Hepatocyte (in vitro differentiated cells): ENCODE measurements around the gene CHKB. TPM values are rescaled to one million over a fixed set of nuclear protein-coding genes. Genes with fewer than 3 reads are reported as not detected.

ENCODE experiments used
- DNase-seq: peaks from one replicate; pipeline ENCODE4 v3.0.0-alpha.2; 2016; ENCODE audit warnings: low spot score
- H2AFZ ChIP-seq: fragments of 200-600 bp; sonication (generic); 2 replicates; pipeline ENCODE4 v1.6.0; 2016; ENCODE audit warnings: antibody characterized with exemption, mild to moderate bottlenecking
- H3K27ac ChIP-seq: fragments of 200-600 bp; sonication (generic); 2 replicates; pipeline ENCODE4 v1.5.1; 2016; ENCODE audit warnings: mild to moderate bottlenecking
- H3K27me3 ChIP-seq: fragments of 200-600 bp; sonication (generic); 2 replicates; pipeline ENCODE4 v1.6.1; 2016
- H3K36me3 ChIP-seq: fragments of 200-600 bp; sonication (generic); replicated peaks from 2 replicates; pipeline ENCODE4 v1.5.1; 2016; ENCODE audit warnings: low read depth; ENCODE audit not compliant: insufficient read depth
- H3K4me1 ChIP-seq: fragments of 200-600 bp; sonication (generic); 2 replicates; pipeline ENCODE4 v1.5.1; 2016; ENCODE audit warnings: mild to moderate bottlenecking, moderate library complexity; ENCODE audit not compliant: insufficient read depth
- H3K4me2 ChIP-seq: fragments of 200-600 bp; sonication (generic); 2 replicates; pipeline ENCODE4 v1.6.0; 2016
- H3K4me3 ChIP-seq: fragments of 200-600 bp; sonication (generic); 2 replicates; pipeline ENCODE4 v1.5.1; 2016; ENCODE audit warnings: mild to moderate bottlenecking
- H3K79me2 ChIP-seq: fragments of 200-600 bp; sonication (generic); 2 replicates; pipeline ENCODE4 v1.6.0; 2017; ENCODE audit warnings: mild to moderate bottlenecking
- H3K9me2 ChIP-seq: fragments of 200-600 bp; sonication (generic); replicated peaks from 2 replicates; pipeline ENCODE4 v1.6.0; 2017; ENCODE audit warnings: mild to moderate bottlenecking; ENCODE audit not compliant: insufficient read depth
- H3K9me3 ChIP-seq: fragments of 200-600 bp; sonication (generic); 2 replicates; pipeline ENCODE4 v1.5.1; 2016; ENCODE audit warnings: low read depth, mild to moderate bottlenecking
- H4K20me1 ChIP-seq: fragments of 200-600 bp; sonication (generic); 2 replicates; pipeline ENCODE4 v1.6.0; 2016; ENCODE audit warnings: mild to moderate bottlenecking; ENCODE audit not compliant: insufficient read depth, poor library complexity, severe bottlenecking
- EZH2 ChIP-seq: fragments of 200-600 bp; sonication (generic); IDR thresholded peaks from 2 replicates; pipeline ENCODE4 v1.6.1; 2016; ENCODE audit warnings: antibody characterized with exemption, mild to moderate bottlenecking, borderline replicate concordance
- EZH2phosphoT487 ChIP-seq: fragments of 200-600 bp; sonication (generic); IDR thresholded peaks from one replicate; pipeline ENCODE4 v1.6.1; 2018; ENCODE audit warnings: antibody characterized with exemption, mild to moderate bottlenecking, low read depth, moderate library complexity; ENCODE audit not compliant: unreplicated experiment, severe bottlenecking
- WGBS: methylation state at CpG from one replicate; pipeline ENCODE4 v1.1.6; 2016; ENCODE audit warnings: low lambda C conversion rate; ENCODE audit errors: missing lambda C conversion rate; 5-methylcytosine and 5-hydroxymethylcytosine counted together
- polyA plus RNA-seq: library from polyadenylated mRNA; unstranded; fragments of >200 nt; fragmentation: Nextera tagmentation; extraction: Ambion mirVana; gene quantifications from 2 replicates; pipeline ENCODE4 v1.2.1, GENCODE V29; 2016
- total RNA-seq: library from RNA; depleted of rRNA; stranded (reverse); fragments of >200 nt; gene quantifications from 2 replicates; pipeline ENCODE4 v1.2.3, GENCODE V29; 2014
- TF ChIP-seq, protein P1 (sequence below): fragments of 200-600 bp; sonication (generic); IDR thresholded peaks from 2 replicates; pipeline ENCODE4 v1.5.1; 2016; ENCODE audit warnings: antibody characterized with exemption, mild to moderate bottlenecking; ENCODE audit not compliant: poor library complexity

CHKB gene
- total and polyA plus RNA-seq, 2 experiments from 2014 or later: 54.9 to 89.7 TPM

DNA sequence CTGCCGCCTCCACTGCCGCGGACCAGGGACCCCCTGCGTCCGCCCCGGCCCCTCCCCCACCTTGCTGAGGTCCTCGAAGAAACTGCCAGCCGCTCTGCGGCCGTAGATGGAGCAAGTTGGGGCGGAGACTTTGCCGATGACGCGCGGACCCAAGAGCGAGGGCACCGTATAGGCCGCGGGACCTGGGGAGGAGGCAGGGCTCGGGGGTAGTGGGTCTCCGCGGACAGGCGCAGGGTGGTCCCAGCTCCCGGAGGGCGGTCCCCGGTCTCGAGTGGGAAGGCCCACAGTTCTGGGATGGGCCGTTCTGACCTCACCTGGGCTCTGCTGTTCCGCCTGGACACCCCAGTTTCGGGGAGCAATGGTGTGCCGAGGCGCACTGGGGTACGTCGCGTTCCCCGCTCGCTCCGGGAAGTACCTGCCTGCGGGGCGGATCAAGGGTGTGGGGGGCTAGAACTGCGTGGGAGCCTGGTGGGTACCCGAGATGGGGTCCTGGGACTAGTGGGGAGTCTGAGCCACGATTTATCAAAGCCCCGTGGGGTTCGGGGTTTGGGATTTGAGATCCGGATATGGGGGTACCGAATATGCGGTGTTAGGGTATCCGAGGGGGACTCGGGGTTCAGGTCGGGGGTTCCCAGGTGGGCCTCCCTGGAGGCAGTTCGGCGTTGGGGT, 51.6 kb downstream of the CHKB start:
- Histone ChIP-seq H3K9me2 (no peaks in the 10 kb centered on the region), H3K27ac (peak overlapping the region; percentile 96), H4K20me1 (no peaks in the 10 kb centered on the region), H3K27me3 (peaks cover 11% of the 10 kb centered on the region), H3K79me2 (no peaks in the 10 kb centered on the region), H3K9me3 (no peaks in the 10 kb centered on the region), H3K4me3 (peak overlapping the region; percentile 52), H3K4me1 (peaks cover 42% of the 10 kb centered on the region), H3K4me2 (peak overlapping the region; percentile 99), H3K36me3 (no peaks in the 10 kb centered on the region), H2AFZ (peak overlapping the region; percentile 51)
- TF ChIP-seq, protein P1, sequence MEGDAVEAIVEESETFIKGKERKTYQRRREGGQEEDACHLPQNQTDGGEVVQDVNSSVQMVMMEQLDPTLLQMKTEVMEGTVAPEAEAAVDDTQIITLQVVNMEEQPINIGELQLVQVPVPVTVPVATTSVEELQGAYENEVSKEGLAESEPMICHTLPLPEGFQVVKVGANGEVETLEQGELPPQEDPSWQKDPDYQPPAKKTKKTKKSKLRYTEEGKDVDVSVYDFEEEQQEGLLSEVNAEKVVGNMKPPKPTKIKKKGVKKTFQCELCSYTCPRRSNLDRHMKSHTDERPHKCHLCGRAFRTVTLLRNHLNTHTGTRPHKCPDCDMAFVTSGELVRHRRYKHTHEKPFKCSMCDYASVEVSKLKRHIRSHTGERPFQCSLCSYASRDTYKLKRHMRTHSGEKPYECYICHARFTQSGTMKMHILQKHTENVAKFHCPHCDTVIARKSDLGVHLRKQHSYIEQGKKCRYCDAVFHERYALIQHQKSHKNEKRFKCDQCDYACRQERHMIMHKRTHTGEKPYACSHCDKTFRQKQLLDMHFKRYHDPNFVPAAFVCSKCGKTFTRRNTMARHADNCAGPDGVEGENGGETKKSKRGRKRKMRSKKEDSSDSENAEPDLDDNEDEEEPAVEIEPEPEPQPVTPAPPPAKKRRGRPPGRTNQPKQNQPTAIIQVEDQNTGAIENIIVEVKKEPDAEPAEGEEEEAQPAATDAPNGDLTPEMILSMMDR: no peak
- no peak for TF ChIP-seq EZH2phosphoT487
- TF ChIP-seq EZH2: peak; percentile 19
- DNase-seq: peak; percentile 91
- WGBS: 16% methylated on average over 41 of the region's 53 CpGs

DNA sequence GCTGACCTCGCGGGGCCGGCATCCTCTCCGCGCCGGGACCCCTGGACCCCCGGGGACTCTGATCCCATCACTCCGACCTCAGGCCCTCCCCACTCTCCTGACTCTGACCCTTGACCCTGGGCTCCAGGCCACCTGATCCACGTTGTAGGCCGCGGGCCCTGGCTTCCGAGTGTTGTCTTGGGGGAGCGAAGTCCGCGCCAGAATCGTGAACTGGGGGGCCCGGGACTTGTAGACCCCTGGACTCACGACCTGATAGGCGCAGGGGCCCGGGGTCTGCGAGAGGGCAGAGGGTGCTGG, 52.1 kb downstream of the CHKB start:
- Histone ChIP-seq H2AFZ (peak overlapping the region; percentile 23), H3K79me2 (no peaks in the 10 kb centered on the region), H3K27me3 (peaks cover 11% of the 10 kb centered on the region), H4K20me1 (no peaks in the 10 kb centered on the region), H3K9me3 (no peaks in the 10 kb centered on the region), H3K36me3 (no peaks in the 10 kb centered on the region), H3K4me2 (peak overlapping the region; percentile 99), H3K4me3 (peak overlapping the region; percentile 49), H3K27ac (peak overlapping the region; percentile 96), H3K9me2 (no peaks in the 10 kb centered on the region), H3K4me1 (peaks cover 42% of the 10 kb centered on the region)
- no peak for TF ChIP-seq EZH2phosphoT487
- TF ChIP-seq EZH2: peak; percentile 41
- 9% methylated on average over 4 of the region's 21 CpGs for WGBS
- DNase-seq: no peak

DNA sequence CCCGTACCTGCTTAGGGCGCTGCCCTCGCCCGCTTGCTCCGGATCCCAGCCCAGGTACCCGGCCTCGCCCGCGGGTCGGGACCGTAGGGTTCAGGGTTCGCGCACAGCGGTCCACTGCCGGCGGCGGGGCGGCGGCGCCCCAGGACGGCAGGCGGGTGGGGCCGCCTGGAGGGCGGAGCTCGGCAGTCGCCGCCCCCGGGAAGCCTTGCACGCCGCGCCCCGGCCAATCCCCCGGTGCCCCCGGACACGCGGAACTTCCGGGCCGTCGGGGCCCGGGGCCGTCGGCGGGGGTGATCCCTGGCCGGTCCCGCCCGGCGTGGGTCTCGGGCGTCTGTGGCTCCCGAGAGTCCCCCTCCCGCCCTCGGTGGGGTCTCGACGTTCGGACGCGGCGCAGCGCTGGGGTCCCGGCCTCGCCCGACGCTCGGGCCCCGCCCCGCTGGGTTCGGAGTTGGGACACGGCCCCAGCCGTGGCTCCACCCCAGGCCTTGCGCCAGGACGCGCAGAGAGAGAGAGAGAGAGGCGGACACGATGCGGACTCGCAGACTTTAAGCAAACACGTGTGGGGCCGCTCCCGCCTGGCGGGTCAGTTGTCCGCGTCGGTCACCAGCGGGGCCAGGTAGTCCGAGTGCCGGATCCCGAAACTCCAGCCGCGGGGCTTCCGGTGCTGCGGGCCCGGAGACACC, 52.6 kb downstream of the CHKB start, which contains the start of gene TYMP:
Gene TYMP (minus strand): TSS at position 116 of the 683 bp plus-strand sequence. CDS start 303 bp downstream, outside the sequence.
- Histone ChIP-seq H3K27ac (peak within 1 kb of the TSS; percentile 96), H4K20me1 (no peaks in the 10 kb centered on the region), H3K9me3 (no peaks in the 10 kb centered on the region), H3K27me3 (peaks cover 11% of the 10 kb centered on the region), H3K4me2 (peak within 1 kb of the TSS; percentile 99), H2AFZ (peak within 1 kb of the TSS; percentile 23), H3K36me3 (no peaks in the 10 kb centered on the region), H3K9me2 (no peaks in the 10 kb centered on the region), H3K4me3 (peak within 1 kb of the TSS; percentile 49), H3K4me1 (peaks cover 42% of the 10 kb centered on the region), H3K79me2 (no peaks in the 10 kb centered on the region)
- DNase-seq: peak; percentile 84
- TF ChIP-seq EZH2phosphoT487 (no peak), EZH2 (peak; percentile 12)
- TF ChIP-seq, protein P1: no peak
- whole genome bisulfite sequencing: 7% methylated on average over 43 of the region's 92 CpGs

DNA sequence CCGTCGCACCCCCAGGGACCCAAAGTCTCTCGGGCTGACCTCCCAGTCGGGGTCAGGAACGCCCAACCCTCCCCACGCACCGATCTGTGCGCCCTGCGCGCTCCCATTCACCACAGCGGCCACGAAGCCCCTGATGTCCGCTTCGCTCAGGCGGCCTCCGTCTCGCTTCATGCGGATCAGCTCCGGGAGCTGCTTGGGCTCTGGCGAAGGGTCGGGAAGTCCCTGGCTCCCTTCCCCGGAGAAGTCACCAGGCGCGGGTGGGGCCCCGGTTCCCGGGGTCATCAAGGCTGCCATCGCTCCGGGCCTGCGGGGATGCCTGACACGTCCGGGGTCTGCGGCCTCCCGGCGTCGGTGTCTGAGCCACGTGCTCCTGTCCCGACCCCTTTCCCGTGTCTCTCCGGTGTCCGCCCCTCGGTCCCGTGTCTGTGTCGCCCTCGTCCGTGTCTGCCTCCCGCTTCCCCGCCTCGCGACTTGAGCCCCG, 53.2 kb downstream of the CHKB start:
- Histone ChIP-seq H3K4me2 (peak overlapping the region; percentile 99), H3K9me2 (no peaks in the 10 kb centered on the region), H3K36me3 (no peaks in the 10 kb centered on the region), H3K4me1 (peaks cover 44% of the 10 kb centered on the region), H2AFZ (peak overlapping the region; percentile 6), H3K27ac (peak overlapping the region; percentile 96), H3K4me3 (peak overlapping the region; percentile 49), H3K9me3 (no peaks in the 10 kb centered on the region), H3K79me2 (peaks cover 2% of the 10 kb centered on the region), H3K27me3 (peaks cover 11% of the 10 kb centered on the region), H4K20me1 (no peaks in the 10 kb centered on the region)
- WGBS: 43% methylated on average over 47 of the region's 50 CpGs
- TF ChIP-seq EZH2: no peak
- TF ChIP-seq, protein P1: no peak
- no peak for TF ChIP-seq EZH2phosphoT487
- peak; percentile 35 for DNase-seq
